Uterus (tissue), 4 donors: ENCODE results near the gene CC2D2A. TPM values are rescaled to one million over a fixed set of nuclear protein-coding genes. Genes with fewer than 3 reads are reported as not detected.

Source experiments
- DNase-seq, 2 donors: peaks; one replicate each; pipeline ENCODE4 v3.0.0-alpha.2; 2019 to 2020
- H3K27ac ChIP-seq, 2 donors: fragments of 200-600 bp; sonication (generic); 1 replicate in 1 of 2; 2 replicates in 1 of 2; pipeline ENCODE4 v1.5.1; 2016 to 2018
- H3K27me3 ChIP-seq, 2 donors: fragments of 200-600 bp; sonication (generic); one replicate each; pipeline ENCODE4 v1.5.1; 2018 to 2019; ENCODE audit warnings: control low read depth in 1 of 2
- H3K36me3 ChIP-seq, 2 donors: fragments of 200-600 bp; sonication (generic); one replicate each; pipeline ENCODE4 v1.5.1; 2019; ENCODE audit warnings: control low read depth in 1 of 2
- H3K4me1 ChIP-seq, 2 donors: fragments of 200-600 bp; sonication (generic); one replicate each; pipeline ENCODE4 v1.5.1; 2018 to 2019; ENCODE audit warnings: control low read depth in 1 of 2
- H3K4me3 ChIP-seq, 2 donors: fragments of 200-600 bp; sonication (generic); 1 replicate in 1 of 2; 2 replicates in 1 of 2; pipeline ENCODE4 v1.5.1; 2018 to 2019; ENCODE audit warnings: mild to moderate bottlenecking in 1 of 2
- H3K9me3 ChIP-seq, 2 donors: fragments of 200-600 bp; sonication (generic); one replicate each; pipeline ENCODE4 v1.5.1; 2019; ENCODE audit warnings: control low read depth in 1 of 2
- POLR2A ChIP-seq, 2 donors: fragments of 450-650 bp; IDR thresholded peaks; one replicate each; pipeline ENCODE4 v1.6.1; 2016; ENCODE audit warnings: antibody characterized with exemption in 2 of 2, mild to moderate bottlenecking in 1 of 2, moderate library complexity in 1 of 2
- intact Hi-C: fragments of 100-400 bp; cut with DNase I; formaldehyde crosslinking; loops from one replicate; pipeline ENCODE4 v1.15.1; 2023; ENCODE audit warnings: low total_unique reads
- total RNA-seq, 4 donors: library from RNA; depleted of rRNA in 3 of 4; stranded (reverse); fragments of >200 nt in 3 of 4; gene quantifications; one replicate each; pipeline versions ENCODE4 v1.1.0 to v1.2.4, GENCODE V29; 2014 to 2023
- TF ChIP-seq, protein P1 (sequence below), 4 experiments: fragments of 200-600 bp in 2 of 4; fragments of 450-650 bp in 2 of 4; sonication (generic) in 2 of 4; IDR thresholded peaks; one replicate each; pipeline ENCODE4 v1.5.1; 2016 to 2019; ENCODE audit warnings: antibody characterized with exemption in 4 of 4, mild to moderate bottlenecking in 2 of 4, moderate library complexity in 1 of 4
- donor health status: DM: yes; HTN: yes; CAD: no.

Gene CC2D2A
- total RNA-seq, 4 donors from 2014 or later, result 16.8 to 54.4 (median 33.9) TPM

DNA sequence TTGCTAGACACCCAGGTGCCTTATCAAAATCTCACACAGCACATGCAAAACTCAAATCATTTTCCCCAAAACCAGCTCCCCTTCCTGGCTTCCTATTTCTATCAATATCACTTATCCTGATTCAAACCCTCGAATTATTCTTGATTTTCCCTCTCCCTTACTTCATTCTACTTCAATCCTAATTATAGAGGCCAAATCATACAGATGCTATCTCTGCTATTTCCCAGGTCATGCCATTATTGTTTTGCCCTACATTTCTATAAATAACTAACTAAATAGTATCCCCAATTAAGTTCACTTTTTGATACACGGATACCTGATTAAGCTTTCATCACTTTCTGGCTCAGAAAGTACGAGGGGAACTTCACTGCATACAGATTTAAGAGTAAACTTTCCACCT is 123.1 kb downstream of the CC2D2A start:
- no peaks in the 10 kb centered on the region for H3K36me3 ChIP-seq
- H3K4me1 ChIP-seq, result no peaks in the 10 kb centered on the region
- H3K4me3 ChIP-seq, result no peak overlapping the region
- H3K27me3 ChIP-seq, result no peaks in the 10 kb centered on the region
- no peak overlapping the region for H3K27ac ChIP-seq
- no peak for DNase-seq
- H3K9me3 ChIP-seq, result no peaks in the 10 kb centered on the region
- TF ChIP-seq POLR2A (IDR thresholded peaks at IDR 0.05), result no peak
- TF ChIP-seq, protein P1, sequence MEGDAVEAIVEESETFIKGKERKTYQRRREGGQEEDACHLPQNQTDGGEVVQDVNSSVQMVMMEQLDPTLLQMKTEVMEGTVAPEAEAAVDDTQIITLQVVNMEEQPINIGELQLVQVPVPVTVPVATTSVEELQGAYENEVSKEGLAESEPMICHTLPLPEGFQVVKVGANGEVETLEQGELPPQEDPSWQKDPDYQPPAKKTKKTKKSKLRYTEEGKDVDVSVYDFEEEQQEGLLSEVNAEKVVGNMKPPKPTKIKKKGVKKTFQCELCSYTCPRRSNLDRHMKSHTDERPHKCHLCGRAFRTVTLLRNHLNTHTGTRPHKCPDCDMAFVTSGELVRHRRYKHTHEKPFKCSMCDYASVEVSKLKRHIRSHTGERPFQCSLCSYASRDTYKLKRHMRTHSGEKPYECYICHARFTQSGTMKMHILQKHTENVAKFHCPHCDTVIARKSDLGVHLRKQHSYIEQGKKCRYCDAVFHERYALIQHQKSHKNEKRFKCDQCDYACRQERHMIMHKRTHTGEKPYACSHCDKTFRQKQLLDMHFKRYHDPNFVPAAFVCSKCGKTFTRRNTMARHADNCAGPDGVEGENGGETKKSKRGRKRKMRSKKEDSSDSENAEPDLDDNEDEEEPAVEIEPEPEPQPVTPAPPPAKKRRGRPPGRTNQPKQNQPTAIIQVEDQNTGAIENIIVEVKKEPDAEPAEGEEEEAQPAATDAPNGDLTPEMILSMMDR (IDR thresholded peaks at IDR 0.05), result no peak
- intact Hi-C loops, result no loop called here

DNA sequence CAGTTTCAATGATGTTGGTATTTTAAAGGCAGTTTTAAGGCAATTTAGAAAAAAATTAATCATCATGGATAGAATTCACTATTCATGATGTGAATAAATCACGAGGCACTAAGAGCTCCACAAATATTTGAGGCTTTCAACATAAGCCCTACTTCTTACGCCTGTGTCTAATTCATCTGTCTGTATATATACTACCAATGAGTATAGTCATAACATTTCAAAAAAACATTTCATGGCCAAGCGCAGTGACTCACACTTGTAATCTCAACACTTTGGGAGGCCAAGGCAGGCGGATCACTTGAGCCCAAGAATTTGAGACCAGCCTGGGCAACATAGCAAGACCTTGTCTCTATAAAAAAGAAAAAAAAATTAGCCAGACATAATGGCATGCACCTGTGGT is 129.0 kb downstream of the CC2D2A start:
- H3K9me3 ChIP-seq, result peaks cover 0 to 5% of the 10 kb centered on the region in 2 donors
- no peak overlapping the region for H3K27ac ChIP-seq
- H3K4me1 ChIP-seq, result no peaks in the 10 kb centered on the region
- no peak for DNase-seq
- intact Hi-C loops, result no loop called here
- no peaks in the 10 kb centered on the region for H3K27me3 ChIP-seq
- TF ChIP-seq, protein P1 (IDR thresholded peaks at IDR 0.05), result no peak
- TF ChIP-seq POLR2A (IDR thresholded peaks at IDR 0.05), result no peak
- no peaks in the 10 kb centered on the region for H3K36me3 ChIP-seq
- H3K4me3 ChIP-seq, result no peak overlapping the region

DNA sequence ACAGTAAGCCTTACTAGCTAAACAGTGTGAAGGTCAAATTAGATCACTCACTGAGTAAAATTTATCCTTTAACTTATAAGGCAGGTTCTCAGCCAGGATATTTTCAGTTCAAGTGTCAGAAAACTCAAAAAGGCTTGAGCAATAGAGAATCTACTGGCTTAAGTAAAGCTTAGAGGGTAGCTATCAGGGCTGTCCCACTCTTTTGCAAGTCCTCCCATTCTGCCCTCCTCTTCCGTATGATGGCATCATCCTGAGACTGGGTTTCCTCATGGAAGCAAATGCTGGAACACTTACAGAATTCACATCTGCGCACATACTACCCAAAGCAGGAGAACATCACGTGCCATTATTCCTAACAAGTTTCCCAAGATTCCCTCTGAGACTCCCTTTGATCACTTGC is 130.5 kb downstream of the CC2D2A start:
- Histone ChIP-seq H3K4me3 (no peak overlapping the region), H3K4me1 (no peaks in the 10 kb centered on the region), H3K9me3 (peaks cover 0 to 5% of the 10 kb centered on the region in 2 donors), H3K36me3 (no peaks in the 10 kb centered on the region), H3K27ac (no peak overlapping the region), H3K27me3 (no peaks in the 10 kb centered on the region)
- TF ChIP-seq, protein P1 (IDR thresholded peaks at IDR 0.05), result no peak
- TF ChIP-seq POLR2A (IDR thresholded peaks at IDR 0.05), result no peak
- intact Hi-C loops, result no loop called here
- DNase-seq, result no peak

DNA sequence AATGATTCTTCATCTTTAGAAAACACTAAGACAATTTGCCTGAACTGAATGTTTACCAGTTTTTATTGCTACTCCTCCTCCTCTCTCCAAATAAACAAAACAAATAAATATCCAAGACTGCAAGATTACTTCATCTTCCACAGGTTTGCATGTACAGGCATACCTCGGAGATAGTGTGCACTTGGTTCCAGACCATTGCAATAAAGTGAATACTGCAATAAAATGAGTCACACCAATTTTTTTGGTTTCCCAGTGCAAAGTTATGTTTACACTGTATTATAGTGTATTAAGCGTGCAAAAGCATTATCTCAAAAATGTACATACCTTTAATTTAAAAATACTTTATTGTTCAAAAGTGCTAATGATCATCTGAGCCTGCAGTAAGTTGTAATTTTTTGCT is 132.2 kb downstream of the CC2D2A start:
- no peak for TF ChIP-seq POLR2A (IDR thresholded peaks at IDR 0.05)
- TF ChIP-seq, protein P1 (IDR thresholded peaks at IDR 0.05), result no peak
- no peak for DNase-seq
- intact Hi-C loops, result no loop called here
- no peaks in the 10 kb centered on the region for H3K27me3 ChIP-seq
- H3K27ac ChIP-seq, result no peak overlapping the region
- H3K36me3 ChIP-seq, result no peaks in the 10 kb centered on the region
- no peak overlapping the region for H3K4me3 ChIP-seq
- H3K9me3 ChIP-seq, result peaks cover 0 to 5% of the 10 kb centered on the region in 2 donors
- H3K4me1 ChIP-seq, result no peaks in the 10 kb centered on the region

DNA sequence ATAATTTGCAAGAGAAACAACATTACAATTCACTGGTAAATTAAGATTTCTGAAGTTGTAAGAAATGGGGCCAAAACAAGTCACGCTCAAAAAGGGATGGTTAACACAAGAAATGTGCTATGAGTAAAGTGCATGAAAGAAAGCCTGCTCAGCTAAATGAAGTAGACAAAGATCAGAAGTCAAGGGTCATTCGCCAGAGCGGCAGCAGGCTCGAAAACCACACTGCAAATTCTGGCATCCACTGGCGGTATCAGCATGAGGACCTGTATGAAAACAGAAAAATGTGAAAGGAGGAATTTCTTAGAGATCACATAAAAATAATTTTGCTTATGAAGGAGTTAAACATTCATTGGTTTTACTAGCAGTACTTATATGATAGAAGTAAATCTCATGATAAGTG is 135.9 kb downstream of the CC2D2A start:
- H3K4me3 ChIP-seq, result no peak overlapping the region
- H3K27ac ChIP-seq, result no peak overlapping the region
- H3K4me1 ChIP-seq, result no peaks in the 10 kb centered on the region
- no peaks in the 10 kb centered on the region for H3K36me3 ChIP-seq
- peaks cover 0 to 5% of the 10 kb centered on the region in 2 donors for H3K9me3 ChIP-seq
- TF ChIP-seq, protein P1 (IDR thresholded peaks at IDR 0.05), result no peak
- no peak for TF ChIP-seq POLR2A (IDR thresholded peaks at IDR 0.05)
- intact Hi-C loops, result no loop called here
- no peak for DNase-seq
- H3K27me3 ChIP-seq, result no peaks in the 10 kb centered on the region
